Fibroblast of lung (primary cell): ENCODE measurements around the gene DPYD. TPM values are rescaled to one million over a fixed set of nuclear protein-coding genes. Genes with fewer than 3 reads are reported as not detected.

Experiments used
- DNase-seq, 2 donors: peaks; one replicate each; pipeline versions ENCODE4 v3.0.0 to v3.0.0-alpha.2; 2010; ENCODE audit warnings: low read depth in 2 of 2
- H2AFZ ChIP-seq: 2 replicates; pipeline ENCODE4 v1.5.1; 2012; ENCODE audit warnings: low read length, control low read depth, inconsistent platforms
- H3K27ac ChIP-seq: 2 replicates; pipeline ENCODE4 v1.5.1; 2011; ENCODE audit warnings: low read length, control low read depth; ENCODE audit not compliant: insufficient read depth
- H3K27me3 ChIP-seq: 2 replicates; pipeline ENCODE4 v1.5.1; 2011; ENCODE audit warnings: mild to moderate bottlenecking, low read length; ENCODE audit not compliant: control insufficient read depth, insufficient read depth
- H3K36me3 ChIP-seq: 2 replicates; pipeline ENCODE4 v1.5.1; 2011; ENCODE audit warnings: low read length; ENCODE audit not compliant: control insufficient read depth, insufficient read depth
- H3K4me1 ChIP-seq: 2 replicates; pipeline ENCODE4 v1.5.1; 2011; ENCODE audit warnings: low read length; ENCODE audit not compliant: control insufficient read depth, insufficient read depth; ENCODE audit errors: extremely low read depth
- H3K4me2 ChIP-seq: 2 replicates; pipeline ENCODE4 v1.5.1; 2011; ENCODE audit warnings: low read length, control low read depth; ENCODE audit not compliant: insufficient read depth; ENCODE audit errors: extremely low read depth
- H3K4me3 ChIP-seq, 4 experiments: fragments of 200-600 bp in 1 of 4; sonication (generic) in 1 of 4; replicated peaks in 1 of 4; 2 replicates each; pipeline ENCODE4 v1.5.1; 2011 to 2016; ENCODE audit warnings: low read length in 4 of 4, low read depth in 3 of 4, mild to moderate bottlenecking in 3 of 4, control low read depth in 2 of 4, inconsistent platforms in 1 of 4, mixed read lengths in 1 of 4; ENCODE audit not compliant: insufficient read depth in 1 of 4; ENCODE audit errors: control extremely low read depth in 1 of 4
- H3K79me2 ChIP-seq: 2 replicates; pipeline ENCODE4 v1.5.1; 2012; ENCODE audit warnings: mild to moderate bottlenecking, low read length, inconsistent platforms; ENCODE audit not compliant: control insufficient read depth, insufficient read depth
- H3K9ac ChIP-seq: 2 replicates; pipeline ENCODE4 v1.5.1; 2011; ENCODE audit warnings: mild to moderate bottlenecking, low read length, control low read depth; ENCODE audit not compliant: insufficient read depth
- H3K9me3 ChIP-seq: 2 replicates; pipeline ENCODE4 v1.5.1; 2012; ENCODE audit warnings: low read depth, low read length; ENCODE audit not compliant: control insufficient read depth, insufficient read depth
- H4K20me1 ChIP-seq: 2 replicates; pipeline ENCODE4 v1.5.1; 2011; ENCODE audit warnings: low read length; ENCODE audit not compliant: control insufficient read depth, insufficient read depth; ENCODE audit errors: extremely low read depth
- CTCF ChIP-seq, 2 donors: IDR thresholded peaks in 1 of 2; conservative IDR thresholded peaks in 1 of 2; 1 replicate in 1 of 2; 2 replicates in 1 of 2; pipeline ENCODE4 v1.5.1; 2011 to 2012; ENCODE audit warnings: low read length in 2 of 2, control low read depth in 1 of 2, inconsistent platforms in 1 of 2, low read depth in 1 of 2, mild to moderate bottlenecking in 1 of 2
- EZH2 ChIP-seq: IDR thresholded peaks from 2 replicates; pipeline ENCODE4 v1.5.1; 2012; ENCODE audit warnings: low read length, control low read depth, mild to moderate bottlenecking; ENCODE audit errors: missing control alignments
- polyA plus RNA-seq, 2 donors: library from polyadenylated mRNA; depleted of rRNA in 1 of 2; stranded (reverse) in 1 of 2; unstranded in 1 of 2; fragments of >200 nt; gene quantifications; 2 replicates each; pipeline ENCODE4 v1.2.1, GENCODE V29; 2011 to 2012; ENCODE audit warnings: missing spikeins in 1 of 2
- total RNA-seq: library from RNA; depleted of rRNA; stranded (reverse); fragments of >200 nt; gene quantifications from 2 replicates; pipeline ENCODE4 v1.2.1, GENCODE V29; 2014

DPYD gene
- total and polyA plus RNA-seq, 2 donors (not counting 1 experiment from before 2014, with no cell fraction given), result 32.0 to 63.1 TPM

- Histone ChIP-seq H3K27me3 (no peaks in the 10 kb centered on the region), H3K4me2 (no peak overlapping the region), H3K9me3 (no peaks in the 10 kb centered on the region), H3K79me2 (no peaks in the 10 kb centered on the region), H3K27ac (no peak overlapping the region), H2AFZ (no peak overlapping the region), H3K4me3 (no peak overlapping the region), H3K36me3 (no peaks in the 10 kb centered on the region), H4K20me1 (no peaks in the 10 kb centered on the region), H3K9ac (no peak overlapping the region), H3K4me1 (peaks cover 3% of the 10 kb centered on the region)
- DNase-seq, result no peak
- TF ChIP-seq CTCF (conservative IDR thresholded peaks at IDR 0.05 in 1 of 2, IDR thresholded peaks at IDR 0.05 in 1 of 2; ENCODE audit: low read depth in 1 of 2, low read length in 2 of 2) (no peak), EZH2 (no peak)
Measured at GRCh38 chr1:97505289-97505688, 415.5 kb downstream of the DPYD start.

DNA sequence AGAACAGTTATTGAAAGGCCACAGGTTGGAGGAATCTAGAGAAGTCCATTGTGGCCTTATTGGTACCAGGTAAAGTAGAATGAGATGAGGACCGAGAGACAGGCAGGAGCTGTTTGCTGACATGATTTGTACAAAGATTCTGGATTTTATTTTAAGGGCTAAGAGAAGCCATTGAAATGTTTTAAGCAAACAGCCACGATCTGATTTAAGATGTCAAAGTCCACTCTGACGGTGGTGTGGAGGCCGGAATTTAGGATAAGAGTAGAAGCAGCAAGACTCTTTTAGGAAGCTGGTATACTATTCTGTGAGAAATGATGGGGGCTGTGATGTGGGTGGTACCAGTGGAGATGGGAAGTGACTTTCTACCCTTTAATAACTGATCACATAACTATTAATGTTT lies 418.5 kb downstream of the DPYD start:
- Histone ChIP-seq H3K79me2 (no peaks in the 10 kb centered on the region), H3K27me3 (no peaks in the 10 kb centered on the region), H4K20me1 (no peaks in the 10 kb centered on the region), H3K4me3 (no peak overlapping the region), H3K27ac (no peak overlapping the region), H2AFZ (no peak overlapping the region), H3K36me3 (no peaks in the 10 kb centered on the region), H3K4me1 (peaks cover 3% of the 10 kb centered on the region), H3K9ac (no peak overlapping the region), H3K4me2 (no peak overlapping the region), H3K9me3 (no peaks in the 10 kb centered on the region)
- TF ChIP-seq EZH2, result no peak
- TF ChIP-seq CTCF (conservative IDR thresholded peaks at IDR 0.05 in 1 of 2, IDR thresholded peaks at IDR 0.05 in 1 of 2; ENCODE audit: low read depth in 1 of 2, low read length in 2 of 2), result no peak
- no peak for DNase-seq

GRCh38 chr1:97501628-97502027 lies 419.2 kb downstream of the DPYD start:
- DNase-seq, result no peak
- H2AFZ ChIP-seq, result no peak overlapping the region

More at GRCh38 chr1:97501628-97502027, 419.2 kb downstream of the DPYD start:
- Histone ChIP-seq H4K20me1 (no peaks in the 10 kb centered on the region), H3K79me2 (no peaks in the 10 kb centered on the region), H3K4me1 (peaks cover 3% of the 10 kb centered on the region), H3K4me3 (no peak overlapping the region), H3K4me2 (no peak overlapping the region), H3K9ac (no peak overlapping the region), H3K9me3 (no peaks in the 10 kb centered on the region), H3K36me3 (no peaks in the 10 kb centered on the region), H3K27me3 (no peaks in the 10 kb centered on the region), H3K27ac (no peak overlapping the region)
- TF ChIP-seq CTCF (conservative IDR thresholded peaks at IDR 0.05 in 1 of 2, IDR thresholded peaks at IDR 0.05 in 1 of 2; ENCODE audit: low read depth in 1 of 2, low read length in 2 of 2) (no peak), EZH2 (no peak)
